ENCODE data around the gene MINDY4B.

The MINDY4B gene

DNA sequence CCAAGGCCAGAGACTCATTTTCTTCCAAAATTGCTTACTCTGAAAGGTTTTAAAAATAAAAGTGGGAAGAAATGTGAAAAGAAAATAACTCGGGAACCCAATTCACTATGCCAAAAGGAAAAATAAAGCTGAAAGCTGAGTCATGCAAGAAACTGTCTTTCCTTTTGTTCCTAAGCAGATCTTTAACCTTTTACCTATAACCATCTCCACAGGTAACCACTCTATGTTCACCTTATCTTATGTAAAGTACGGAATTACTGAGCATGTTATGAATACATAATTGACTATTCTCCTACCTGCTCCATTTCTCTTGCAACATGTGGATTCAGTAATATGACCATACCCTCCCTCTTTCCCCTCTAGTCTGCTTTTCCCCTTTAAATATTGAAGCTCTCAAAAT is 62.0 kb downstream of the MINDY4B start:
- no peak for DNase-seq

DNA sequence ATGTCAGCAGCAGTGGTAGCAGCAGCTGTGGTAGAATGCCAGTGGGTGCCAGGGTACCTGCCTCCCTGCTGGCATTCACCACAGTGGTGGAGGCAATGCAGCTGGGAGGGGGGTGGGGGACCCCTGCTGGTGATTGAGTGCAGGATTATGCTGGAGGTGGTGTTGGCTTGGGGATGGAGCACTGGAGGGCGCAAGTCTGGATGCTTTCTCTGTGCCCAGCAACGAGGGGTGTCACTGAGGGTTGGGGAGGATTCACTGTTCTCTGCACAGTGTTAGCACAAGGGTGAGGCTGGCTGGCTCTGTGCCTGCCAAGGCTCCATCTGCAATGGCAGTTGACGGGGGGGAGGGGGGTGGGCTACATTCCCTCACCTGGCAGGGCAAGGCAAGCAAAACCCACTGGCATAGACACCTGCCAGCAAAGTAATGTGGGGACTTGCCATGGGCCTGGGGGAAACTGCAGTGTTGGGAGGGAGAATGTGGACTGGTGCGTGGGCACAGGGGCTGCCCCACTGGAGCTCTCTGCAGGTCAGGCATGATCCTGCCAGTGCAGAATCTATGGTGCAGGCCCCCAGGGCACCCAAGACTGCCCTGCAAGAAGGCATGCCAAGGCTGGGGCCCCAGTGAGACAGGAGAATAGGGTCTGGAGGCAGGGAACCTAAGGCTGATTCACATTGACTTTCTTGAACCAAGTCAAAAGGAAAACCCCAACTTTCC is 64.3 kb downstream of the MINDY4B start:
- no peak for DNase-seq

DNA sequence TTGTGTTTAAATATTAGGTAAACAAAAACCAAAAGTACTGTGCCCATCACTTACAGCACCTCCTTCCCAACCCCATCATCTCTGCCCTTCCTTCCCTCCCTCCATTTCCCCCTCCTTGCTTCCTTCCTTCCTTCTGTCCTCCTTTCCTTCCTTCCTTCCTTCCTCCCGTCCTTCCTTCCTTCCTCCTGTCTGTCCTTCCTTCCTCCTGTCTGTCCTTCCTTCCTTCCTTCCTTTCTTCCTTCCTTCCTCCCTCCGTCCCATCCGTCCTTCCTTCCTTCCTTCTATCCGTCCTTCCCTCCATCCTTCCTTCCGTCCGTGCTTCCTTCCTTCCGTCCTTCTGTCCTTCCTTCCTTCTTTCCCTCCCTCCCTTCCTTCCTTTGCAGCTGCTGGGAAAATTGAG is 74.5 kb downstream of the MINDY4B start:
- no peak for DNase-seq

DNA sequence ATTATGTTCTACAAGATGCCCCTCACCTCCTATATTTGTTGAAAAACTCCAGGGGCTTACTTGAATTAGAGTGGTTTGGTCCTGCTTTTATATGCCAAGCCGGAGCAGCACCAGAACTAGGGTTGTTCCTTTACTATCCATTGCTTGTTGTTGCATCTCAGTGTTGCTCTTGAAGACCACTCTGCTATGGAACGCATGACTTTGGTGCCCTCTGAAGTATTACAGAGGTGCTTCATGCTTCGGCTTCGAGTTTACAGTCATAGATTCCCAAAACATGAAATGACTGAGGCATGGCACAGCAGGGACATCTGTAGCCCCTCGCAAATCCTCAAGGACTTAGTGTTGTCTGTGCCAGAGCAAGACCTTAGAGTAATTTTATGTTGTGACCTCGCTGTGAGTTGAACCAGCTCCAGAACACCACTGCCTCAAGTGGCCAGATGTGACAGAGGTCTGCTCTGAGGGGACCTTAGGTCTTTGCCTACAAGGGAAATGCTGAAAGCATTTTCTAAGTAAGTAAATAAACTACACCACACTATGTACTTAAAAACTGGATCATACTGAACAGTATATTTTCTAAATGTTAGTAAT is 75.1 kb downstream of the MINDY4B start:
- no peak for DNase-seq

DNA sequence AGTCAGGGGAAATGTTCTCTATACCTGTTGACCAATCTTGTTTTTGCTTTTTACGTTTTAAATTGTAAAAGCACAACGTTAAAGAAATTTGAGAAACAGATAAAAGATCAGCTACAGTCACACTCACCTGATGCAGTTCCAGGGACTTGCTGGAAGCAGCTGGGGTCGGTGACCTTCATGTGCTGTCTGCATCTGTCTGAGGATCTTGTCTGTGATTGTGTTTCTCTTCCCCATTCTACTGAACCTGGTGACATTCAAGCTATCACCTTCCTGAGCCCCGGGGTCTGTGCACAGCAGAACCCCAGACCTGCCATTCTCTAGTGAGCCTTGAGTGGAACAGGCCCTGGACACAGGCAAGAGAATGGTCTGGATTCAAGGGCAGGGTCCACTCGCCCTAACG is 75.8 kb downstream of the MINDY4B start:
- no peak for DNase-seq

DNA sequence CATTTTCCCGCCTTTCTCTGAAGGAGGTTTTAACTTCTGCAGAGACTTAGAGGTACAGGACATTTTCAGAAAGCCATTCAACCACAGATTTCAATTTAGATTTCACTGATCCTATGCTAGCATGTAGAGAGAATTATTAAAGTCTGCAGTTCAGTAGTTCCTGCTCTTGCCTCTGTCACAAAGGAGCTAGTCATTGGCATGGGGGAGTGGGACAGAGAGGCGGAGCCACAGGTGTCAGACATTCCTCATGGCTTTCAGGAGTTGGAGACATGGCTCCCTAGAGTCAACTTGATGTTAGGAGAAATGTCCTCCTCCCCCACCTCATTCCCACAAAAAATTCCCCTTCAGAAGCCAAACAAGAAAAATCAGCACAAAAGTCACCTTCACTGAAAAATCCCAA is 76.2 kb downstream of the MINDY4B start:
- DNase-seq = no peak

DNA sequence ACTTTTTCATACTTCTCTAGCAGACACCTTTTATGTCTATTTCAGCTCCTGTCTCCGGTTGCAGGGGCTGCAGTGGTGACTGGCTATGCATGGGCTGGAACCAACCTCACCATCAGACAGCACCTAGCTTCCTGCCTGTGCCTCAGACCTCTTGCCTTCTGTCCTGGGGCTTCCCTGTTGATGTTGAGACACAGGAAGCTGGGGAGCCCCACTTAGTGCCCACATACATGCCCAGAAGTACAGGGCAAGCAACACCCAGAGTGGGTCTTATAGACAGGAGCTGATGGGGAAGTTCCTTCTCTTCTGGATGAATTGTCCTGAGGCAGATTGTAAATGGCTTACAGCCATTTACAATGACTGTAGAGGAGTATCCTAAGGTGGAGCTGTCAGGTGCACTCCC is 77.0 kb downstream of the MINDY4B start:
- DNase-seq = no peak

DNA sequence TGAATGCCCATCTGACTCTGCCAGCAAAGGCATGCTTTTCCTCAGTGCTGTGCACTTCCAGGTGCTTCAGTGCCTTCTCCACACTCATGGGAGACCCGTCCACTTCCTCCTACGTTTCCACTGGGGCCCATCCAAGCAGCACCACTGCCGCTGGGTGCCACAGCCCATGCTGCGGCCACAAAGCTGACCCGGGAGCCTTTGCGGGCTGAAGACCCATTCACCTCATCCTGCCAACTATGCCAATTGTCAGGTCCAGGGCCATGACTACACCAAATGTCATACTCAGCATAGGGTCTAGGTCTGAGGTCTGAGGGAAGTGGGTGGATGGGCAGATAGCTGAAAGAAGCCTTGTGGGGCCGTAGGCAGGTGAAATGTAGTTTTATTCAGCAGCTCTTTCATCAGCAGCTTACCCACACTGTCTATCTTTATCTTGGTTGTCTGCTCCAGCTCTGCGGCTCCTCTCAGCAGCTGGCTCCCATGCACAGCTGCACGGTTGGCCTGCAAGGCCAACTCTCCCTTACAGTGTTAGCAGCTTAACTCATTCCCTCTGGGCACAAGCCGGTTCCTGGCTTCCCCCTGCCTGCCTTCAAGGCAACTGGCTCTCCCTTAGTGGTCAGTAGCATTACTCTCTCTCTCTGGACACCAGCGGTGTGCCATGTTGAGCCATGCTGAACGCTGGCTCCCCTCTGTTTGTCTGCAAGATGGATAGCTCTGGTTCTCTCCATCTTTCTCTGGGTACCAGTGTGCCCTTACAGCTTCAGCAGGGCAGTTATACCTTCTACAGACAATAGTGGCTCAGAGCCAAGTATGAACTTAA is 78.6 kb downstream of the MINDY4B start:
- no peak for DNase-seq

DNA sequence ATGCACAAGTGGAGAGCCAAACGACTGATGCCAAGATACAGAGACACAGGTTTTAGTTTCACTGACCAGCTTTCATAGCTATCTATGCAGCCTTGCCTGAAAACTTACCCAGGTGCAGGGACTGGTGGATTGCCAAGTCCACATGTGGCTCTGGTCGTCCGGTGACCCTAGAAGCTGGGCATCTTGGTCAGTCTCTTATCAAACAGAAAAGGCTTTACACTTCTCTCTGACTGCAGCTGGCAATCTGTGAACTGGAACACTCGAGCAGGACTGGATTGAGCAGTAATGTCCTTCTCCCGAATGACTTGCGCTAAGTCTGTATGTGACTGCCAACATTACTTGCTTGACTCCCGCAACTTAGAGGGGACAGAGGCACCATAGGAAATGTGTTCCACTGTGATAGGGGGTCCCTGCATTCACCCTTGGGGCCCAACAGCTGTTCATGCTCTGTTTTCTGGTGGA is 79.3 kb downstream of the MINDY4B start:
- DNase-seq = no peak

DNA sequence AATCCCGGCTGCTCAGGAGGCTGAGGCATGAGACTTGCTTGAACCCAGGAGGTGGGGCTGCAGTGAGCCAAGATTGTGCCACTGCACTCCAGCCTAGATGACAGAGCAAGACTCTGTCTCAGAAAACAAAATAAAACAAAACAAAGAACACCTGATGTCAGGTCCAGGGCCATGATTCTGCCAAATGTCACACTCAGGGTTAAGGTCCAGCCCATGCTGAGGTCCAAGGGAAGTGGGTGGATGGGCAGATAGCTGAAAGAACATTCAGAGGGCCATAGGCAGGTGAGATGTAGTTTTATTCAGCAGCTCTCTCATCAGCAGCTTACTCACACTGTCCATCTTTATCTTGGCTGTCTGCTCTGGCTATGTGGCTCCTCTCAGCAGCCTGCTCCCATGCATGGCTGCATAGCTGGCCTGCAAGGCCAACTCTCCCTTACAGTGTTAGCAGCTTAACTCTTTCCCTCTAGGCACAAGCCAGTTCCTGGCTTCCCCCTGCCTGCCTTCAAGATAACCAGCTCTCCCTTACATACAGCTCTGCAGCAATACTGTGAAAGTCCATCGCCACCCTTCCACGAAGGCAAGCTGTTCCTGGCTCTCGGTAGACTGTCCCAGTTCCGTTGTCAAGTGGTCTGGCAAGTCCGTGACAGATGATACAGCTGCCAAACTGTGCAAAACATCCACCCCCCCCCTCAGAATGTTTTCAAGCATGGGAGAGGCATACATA is 79.9 kb downstream of the MINDY4B start:
- DNase-seq = no peak

DNA sequence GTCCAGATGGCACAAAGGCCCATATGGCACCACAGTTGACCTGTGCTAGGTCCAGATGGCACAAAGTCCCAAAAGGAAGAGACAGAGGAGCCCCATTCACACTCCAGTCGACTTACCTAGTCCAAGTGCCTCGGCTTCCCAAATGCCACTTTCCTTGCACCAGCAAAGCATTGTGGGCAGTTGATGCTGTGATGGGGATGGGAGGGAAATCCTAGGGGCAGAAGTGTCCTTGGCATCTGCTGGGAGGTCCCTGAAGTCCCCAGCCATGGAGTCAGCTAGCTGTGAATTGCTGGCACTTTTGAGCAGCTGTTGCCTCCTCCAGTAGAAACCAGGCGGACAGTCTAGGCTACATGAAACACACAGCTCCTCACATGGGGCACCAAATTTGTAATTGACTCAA is 82.0 kb downstream of the MINDY4B start:
- DNase-seq = no peak

DNA sequence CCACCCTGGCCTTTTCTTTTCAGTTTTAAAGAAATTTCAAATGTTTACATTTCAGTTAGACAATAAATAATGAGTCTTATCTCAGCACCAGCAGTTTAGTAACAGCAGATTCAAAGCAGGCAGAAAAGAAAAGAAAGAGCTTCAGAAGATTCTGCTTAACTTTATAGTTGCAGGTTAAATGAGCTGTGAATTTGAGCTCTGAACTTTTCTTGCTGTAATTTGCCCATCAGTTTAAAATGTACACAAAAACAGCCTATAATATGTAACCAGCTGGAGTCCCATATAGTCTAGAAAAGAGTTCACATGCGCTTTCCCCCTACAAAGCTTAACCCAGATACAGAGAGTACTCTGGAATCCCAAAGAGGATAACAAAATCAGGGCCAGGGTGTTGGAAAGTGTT is 82.6 kb downstream of the MINDY4B start:
- no peak for DNase-seq
